WERI-Rb-1 (cell line): Measurements from ENCODE around the gene NEURL3.

Experiments
- DNase-seq: peaks from one replicate; pipeline ENCODE4 v3.0.0-alpha.2; 2020
- H3K27ac ChIP-seq: fragments of 250-450 bp; sonication (Bioruptor Pico); 2 replicates; pipeline ENCODE4 v1.5.1; 2020; ENCODE audit warnings: mild to moderate bottlenecking, moderate library complexity
- H3K27me3 ChIP-seq: fragments of 250-450 bp; sonication (Bioruptor Pico); 2 replicates; pipeline ENCODE4 v1.5.1; 2021; ENCODE audit warnings: mild to moderate bottlenecking, low read depth, moderate library complexity; ENCODE audit not compliant: insufficient read depth, severe bottlenecking
- H3K36me3 ChIP-seq: fragments of 250-450 bp; sonication (Bioruptor Pico); 2 replicates; pipeline ENCODE4 v1.5.1; 2020; ENCODE audit warnings: mild to moderate bottlenecking, moderate library complexity
- H3K4me3 ChIP-seq: 2 replicates; pipeline ENCODE4 v1.5.1; 2011; ENCODE audit warnings: low read depth, mild to moderate bottlenecking, control low read depth, low read length
- H3K9me3 ChIP-seq: fragments of 250-450 bp; sonication (Bioruptor Pico); 2 replicates; pipeline ENCODE4 v1.5.1; 2021; ENCODE audit warnings: mild to moderate bottlenecking, moderate library complexity; ENCODE audit not compliant: severe bottlenecking
- CTCF ChIP-seq: IDR thresholded peaks from 2 replicates; pipeline ENCODE4 v1.5.1; 2011; ENCODE audit warnings: low read depth, mild to moderate bottlenecking, control low read depth, inconsistent platforms, low read length

The NEURL3 gene

DNA sequence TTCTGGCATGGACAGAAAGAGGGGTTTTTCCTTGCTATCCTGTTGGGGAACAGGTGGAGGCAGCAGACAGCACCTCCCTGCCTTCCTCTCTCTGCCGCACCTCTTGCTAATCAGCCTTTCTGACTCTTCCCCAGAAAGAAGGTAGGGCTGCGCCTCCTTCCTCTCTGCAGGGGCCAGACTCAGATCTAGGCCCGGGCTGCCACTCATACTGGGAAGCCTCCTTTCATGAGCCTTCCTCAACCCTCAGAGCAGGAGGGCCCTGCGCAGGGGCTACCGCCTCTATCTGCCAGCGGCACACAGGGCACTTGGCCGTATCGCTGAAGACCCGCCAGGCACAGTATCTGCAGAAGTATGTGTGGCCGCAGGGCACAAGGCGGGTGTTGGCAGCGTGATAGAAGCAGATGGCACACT is 7.1 kb downstream of the NEURL3 start:
- Histone ChIP-seq H3K27ac (no peak overlapping the region), H3K36me3 (no peaks in the 10 kb centered on the region), H3K4me3 (no peak overlapping the region), H3K9me3 (no peaks in the 10 kb centered on the region), H3K27me3 (no peaks in the 10 kb centered on the region)
- DNase-seq: no peak
- TF ChIP-seq CTCF: peak; percentile 53

- H3K27ac ChIP-seq: no peak overlapping the region
- no peaks in the 10 kb centered on the region for H3K36me3 ChIP-seq
- TF ChIP-seq CTCF: no peak
- no peaks in the 10 kb centered on the region for H3K9me3 ChIP-seq
- no peak overlapping the region for H3K4me3 ChIP-seq
- DNase-seq: no peak
- H3K27me3 ChIP-seq: no peaks in the 10 kb centered on the region
Observed at GRCh38 chr2:96495982-96496629, 9.1 kb downstream of the NEURL3 start.

GRCh38 chr2:96494188-96494587 is 11.0 kb downstream of the NEURL3 start:
- Histone ChIP-seq H3K9me3 (no peaks in the 10 kb centered on the region), H3K36me3 (no peaks in the 10 kb centered on the region), H3K27ac (no peak overlapping the region), H3K4me3 (no peak overlapping the region), H3K27me3 (no peaks in the 10 kb centered on the region)
- no peak for DNase-seq
- TF ChIP-seq CTCF: no peak

- no peak for TF ChIP-seq CTCF
- no peak for DNase-seq
- no peak overlapping the region for H3K27ac ChIP-seq
- H3K9me3 ChIP-seq: no peaks in the 10 kb centered on the region
- no peaks in the 10 kb centered on the region for H3K36me3 ChIP-seq
- no peaks in the 10 kb centered on the region for H3K27me3 ChIP-seq
- H3K4me3 ChIP-seq: no peak overlapping the region
Observed at GRCh38 chr2:96493072-96493471, 12.1 kb downstream of the NEURL3 start.

GRCh38 chr2:96491860-96492497 is 13.2 kb downstream of the NEURL3 start:
- no peak for DNase-seq
- TF ChIP-seq CTCF: no peak
- H3K27ac ChIP-seq: no peak overlapping the region

DNA sequence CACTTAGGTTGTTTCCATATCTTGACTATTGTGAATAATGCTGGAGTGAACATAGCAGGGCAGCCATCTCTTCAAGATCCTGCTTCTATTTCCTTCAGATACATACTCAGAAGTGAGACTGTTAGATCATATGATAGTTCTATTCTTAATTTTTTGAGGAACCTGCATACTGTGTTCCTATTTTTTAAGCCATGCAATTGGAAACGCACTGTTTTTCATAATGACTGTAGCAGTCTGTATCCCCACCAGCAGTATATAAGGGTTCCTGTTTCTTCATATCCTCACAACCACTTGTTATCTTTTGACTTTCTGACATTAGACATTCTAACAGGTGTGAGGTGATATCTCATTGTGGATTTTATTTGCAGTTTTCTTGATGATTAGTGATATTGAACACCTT is 15.5 kb downstream of the NEURL3 start:
- TF ChIP-seq CTCF: no peak
- no peak overlapping the region for H3K27ac ChIP-seq
- H3K36me3 ChIP-seq: no peaks in the 10 kb centered on the region
- H3K27me3 ChIP-seq: no peaks in the 10 kb centered on the region
- H3K4me3 ChIP-seq: no peak overlapping the region
- H3K9me3 ChIP-seq: no peaks in the 10 kb centered on the region
- no peak for DNase-seq

More at GRCh38 chr2:96491860-96492497, 13.2 kb downstream of the NEURL3 start:
- no peaks in the 10 kb centered on the region for H3K9me3 ChIP-seq
- no peak overlapping the region for H3K4me3 ChIP-seq
- H3K36me3 ChIP-seq: no peaks in the 10 kb centered on the region
- no peaks in the 10 kb centered on the region for H3K27me3 ChIP-seq
